ENCODE results near the gene EVC.
A peak's percentile ranks its signal among the peaks of the same experiment; 100 is the strongest.

Gene EVC

DNA sequence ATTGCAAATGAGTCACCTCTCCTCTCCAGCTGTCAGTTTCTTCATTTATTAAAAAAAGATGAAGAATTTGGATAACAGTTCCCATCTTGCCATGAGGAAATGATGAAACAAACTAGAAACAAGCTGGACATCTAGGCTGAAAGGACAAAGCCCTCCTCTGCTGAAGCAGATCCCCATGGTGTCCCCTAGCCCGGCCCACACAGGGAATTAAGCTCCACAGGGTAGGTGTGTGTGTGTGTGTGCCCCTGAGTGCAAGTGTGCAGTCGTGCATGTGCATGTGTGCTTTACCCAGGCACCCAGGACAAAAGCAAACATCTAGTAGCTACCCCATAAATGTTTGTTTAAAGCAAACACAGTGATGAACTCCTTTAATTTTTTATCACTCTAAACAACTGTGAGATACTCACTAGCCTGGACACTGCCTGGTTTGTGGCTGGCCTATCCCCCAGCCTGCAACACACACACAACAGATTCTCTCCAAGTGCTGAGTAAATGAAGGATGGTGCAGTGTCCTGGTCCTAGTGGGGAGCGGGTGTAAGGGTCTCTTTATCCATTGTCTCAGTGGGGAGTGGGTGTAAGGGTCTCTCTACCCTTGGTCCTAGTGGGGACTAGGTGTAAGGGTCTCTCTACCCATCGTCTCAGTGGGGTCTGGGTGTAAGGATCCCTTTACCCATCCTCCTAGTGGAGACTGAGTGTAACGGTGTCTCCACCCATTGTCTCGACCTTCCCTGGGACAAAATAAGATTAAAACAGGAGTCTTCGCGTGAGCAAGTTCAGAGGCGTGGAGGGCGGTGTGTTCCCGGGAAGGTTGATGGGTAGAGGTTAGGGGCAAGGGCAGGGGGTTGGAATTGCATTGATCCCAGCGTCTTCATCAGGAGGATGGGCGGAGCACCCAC lies 688 bp upstream of the EVC start:
- TF ChIP-seq Cebpa-rat (IDR thresholded peaks at IDR 0.05), result no peak
- peaks cover 7 to 51% (median 41%) of the 10 kb centered on the region in 10 experiments; a peak in 19 of 20 replicates for H3K4me1 ChIP-seq
- H3K27me3 ChIP-seq, result no peaks in the 10 kb centered on the region
- H3K36me3 ChIP-seq, result peaks cover 0 to 16% (median 5%) of the 10 kb centered on the region in 11 experiments; a peak in 4 of 22 replicates
- peak overlapping the region; percentile 61 to 88 (median 81) for H3K4me2 ChIP-seq
- peak overlapping the region in 9 of 11 experiments; percentile 29 to 62 (median 57); a peak in 12 of 22 replicates for H3K27ac ChIP-seq
- H3K9ac ChIP-seq, result peak overlapping the region; percentile 57 to 81 (median 74); a peak in 19 of 22 replicates
- H3K9me3 ChIP-seq (replicated peaks in 1 of 11), result peaks cover 7 to 16% (median 15%) of the 10 kb centered on the region in 11 experiments
- H4K20me1 ChIP-seq, result peaks cover 0 to 6% (median 0%) of the 10 kb centered on the region in 11 experiments; a peak in 1 of 22 replicates
- peak overlapping the region; percentile 57 to 75 (median 68) for H3K4me3 ChIP-seq

DNA sequence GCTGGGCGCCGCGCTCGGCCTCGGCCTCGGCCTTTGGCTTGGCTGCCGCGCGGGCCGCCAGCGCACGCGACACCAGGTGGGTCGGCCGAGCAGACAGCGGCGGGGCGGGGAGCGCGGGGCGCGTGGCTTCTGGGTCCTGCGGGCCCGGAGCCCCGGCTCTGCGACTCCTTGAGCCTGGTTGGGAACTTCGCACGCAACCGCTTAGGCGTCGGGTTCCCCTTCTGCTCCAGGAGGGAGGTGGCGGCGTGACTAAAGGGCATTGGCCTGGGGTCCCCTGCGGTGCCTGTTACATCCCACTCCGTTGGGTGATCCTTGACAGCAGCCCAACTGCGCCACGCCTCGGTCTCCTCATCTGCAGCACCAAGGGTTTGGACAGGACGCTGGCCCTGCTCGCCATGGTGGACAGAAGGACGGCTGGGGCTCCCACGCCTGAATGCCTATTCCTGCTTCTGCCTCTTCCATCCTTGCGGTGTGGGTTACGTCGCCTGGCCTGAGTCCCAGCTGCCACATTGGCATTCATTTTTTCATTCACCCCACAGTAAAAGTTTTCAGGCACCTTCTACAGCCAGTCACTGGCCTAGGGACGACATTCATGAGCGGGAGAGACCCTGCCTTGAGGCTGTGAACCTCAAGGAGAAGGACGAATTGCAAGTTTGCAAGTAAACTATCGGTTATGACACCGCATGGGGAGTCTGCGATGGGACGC lies 631 bp downstream of the EVC start:
- H4K20me1 ChIP-seq, result peaks cover 0 to 6% (median 0%) of the 10 kb centered on the region in 11 experiments; a peak in 1 of 22 replicates
- H3K9ac ChIP-seq, result peak overlapping the region; percentile 57 to 81 (median 74); a peak in 21 of 22 replicates
- H3K27ac ChIP-seq, result peak overlapping the region in 9 of 11 experiments; percentile 33 to 62 (median 58); a peak in 16 of 22 replicates
- H3K27me3 ChIP-seq, result no peaks in the 10 kb centered on the region
- H3K9me3 ChIP-seq (replicated peaks in 1 of 11), result peaks cover 14 to 25% (median 19%) of the 10 kb centered on the region in 11 experiments
- peak overlapping the region; percentile 61 to 88 (median 81) for H3K4me2 ChIP-seq
- H3K36me3 ChIP-seq, result peaks cover 0 to 11% (median 5%) of the 10 kb centered on the region in 11 experiments; a peak in 3 of 22 replicates
- TF ChIP-seq Cebpa-rat (IDR thresholded peaks at IDR 0.05), result no peak
- H3K4me3 ChIP-seq, result peak overlapping the region; percentile 57 to 75 (median 68)
- peaks cover 7 to 45% (median 38%) of the 10 kb centered on the region in 10 experiments; a peak in 19 of 20 replicates for H3K4me1 ChIP-seq

DNA sequence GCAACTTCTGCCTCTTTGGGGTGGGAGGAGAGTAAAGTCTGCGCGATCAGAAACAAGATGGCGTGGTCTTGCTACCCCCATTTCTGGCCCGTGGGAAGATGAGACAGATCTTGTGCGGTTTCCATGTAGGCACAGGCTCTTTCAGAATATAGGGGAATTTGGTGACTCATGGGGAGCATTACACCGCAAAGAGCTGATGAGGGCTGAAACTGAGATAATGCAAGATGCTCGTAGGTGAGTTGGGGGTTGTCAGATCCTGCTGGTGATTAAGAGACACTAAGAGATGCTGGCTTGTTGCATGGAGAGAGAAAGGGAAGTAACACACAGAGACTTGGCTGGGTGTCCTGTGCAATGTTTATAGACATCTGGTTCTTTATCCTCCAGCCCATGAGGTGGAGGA lies 1.5 kb downstream of the EVC start:
- H3K27ac ChIP-seq, result no peak overlapping the region
- peaks cover 14 to 25% (median 19%) of the 10 kb centered on the region in 11 experiments for H3K9me3 ChIP-seq (replicated peaks in 1 of 11)
- H3K27me3 ChIP-seq, result no peaks in the 10 kb centered on the region
- H3K4me3 ChIP-seq, result no peak overlapping the region
- H3K36me3 ChIP-seq, result peaks cover 0 to 11% (median 5%) of the 10 kb centered on the region in 11 experiments; a peak in 3 of 22 replicates
- H3K4me2 ChIP-seq, result peak overlapping the region in 10 of 11 experiments; percentile 61 to 88 (median 82); a peak in 18 of 22 replicates
- H3K4me1 ChIP-seq, result peaks cover 2 to 36% (median 30%) of the 10 kb centered on the region in 10 experiments; a peak in 19 of 20 replicates
- no peak for TF ChIP-seq Cebpa-rat (IDR thresholded peaks at IDR 0.05)
- 0 out of 22 replicates have a peak, but pooled peaks cover 0 to 6% (median 0%) of the 10 kb centered on the region in 11 experiments for H4K20me1 ChIP-seq
- H3K9ac ChIP-seq, result no peak overlapping the region

GRCh38 chr4:5712931-5713330 lies 1.9 kb downstream of the EVC start:
- H3K36me3 ChIP-seq, result peaks cover 0 to 11% (median 5%) of the 10 kb centered on the region in 11 experiments; a peak in 3 of 22 replicates
- no peak overlapping the region for H3K4me3 ChIP-seq
- peaks cover 0 to 32% (median 25%) of the 10 kb centered on the region in 10 experiments; a peak in 17 of 20 replicates for H3K4me1 ChIP-seq
- H4K20me1 ChIP-seq, result 0 out of 22 replicates have a peak, but pooled peaks cover 0 to 6% (median 0%) of the 10 kb centered on the region in 11 experiments
- no peaks in the 10 kb centered on the region for H3K27me3 ChIP-seq
- H3K27ac ChIP-seq, result no peak overlapping the region
- H3K4me2 ChIP-seq, result peak overlapping the region in 3 of 11 experiments; percentile 69 to 81 (median 80); a peak in 1 of 22 replicates
- peaks cover 14 to 25% (median 19%) of the 10 kb centered on the region in 11 experiments for H3K9me3 ChIP-seq (replicated peaks in 1 of 11)
- no peak overlapping the region for H3K9ac ChIP-seq
- TF ChIP-seq Cebpa-rat (IDR thresholded peaks at IDR 0.05), result no peak

GRCh38 chr4:5713861-5714260 lies 2.9 kb downstream of the EVC start:
- 0 out of 22 replicates have a peak, but pooled peaks cover 0 to 6% (median 0%) of the 10 kb centered on the region in 11 experiments for H4K20me1 ChIP-seq
- H3K4me2 ChIP-seq, result no peak overlapping the region

DNA sequence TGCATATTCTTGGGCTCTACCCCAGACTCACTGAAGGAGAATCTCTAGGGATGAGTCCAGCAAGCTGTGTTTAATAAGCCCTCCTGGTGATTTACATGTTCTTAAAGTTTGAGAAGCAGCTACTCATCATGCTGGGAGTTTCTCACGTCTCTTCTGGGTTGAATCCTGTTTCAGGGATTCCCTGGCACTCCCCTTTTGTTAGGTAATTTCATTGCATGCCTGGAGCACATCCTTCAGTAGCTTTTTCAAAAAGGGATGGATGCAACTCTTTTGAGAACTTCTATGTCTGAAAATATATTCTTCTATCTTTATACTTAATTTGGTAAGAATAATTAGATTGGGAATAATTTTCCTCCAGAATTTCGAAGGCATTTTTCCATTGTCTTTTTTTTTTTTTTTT lies 4.4 kb downstream of the EVC start:
- no peaks in the 10 kb centered on the region for H3K27me3 ChIP-seq
- no peak for TF ChIP-seq Cebpa-rat (IDR thresholded peaks at IDR 0.05)
- peaks cover 5 to 30% (median 16%) of the 10 kb centered on the region in 10 experiments; a peak in 17 of 20 replicates for H3K4me1 ChIP-seq
- H4K20me1 ChIP-seq, result 0 out of 22 replicates have a peak, but pooled peaks cover 0 to 6% (median 0%) of the 10 kb centered on the region in 11 experiments
- H3K4me3 ChIP-seq, result no peak overlapping the region
- H3K27ac ChIP-seq, result no peak overlapping the region
- H3K36me3 ChIP-seq, result peaks cover 0 to 17% (median 5%) of the 10 kb centered on the region in 11 experiments; a peak in 4 of 22 replicates
- no peak overlapping the region for H3K9ac ChIP-seq
- H3K4me2 ChIP-seq, result no peak overlapping the region
- peaks cover 14 to 25% (median 19%) of the 10 kb centered on the region in 11 experiments for H3K9me3 ChIP-seq (replicated peaks in 1 of 11)

More at GRCh38 chr4:5713861-5714260, 2.9 kb downstream of the EVC start:
- H3K4me3 ChIP-seq, result no peak overlapping the region
- no peak for TF ChIP-seq Cebpa-rat (IDR thresholded peaks at IDR 0.05)
- H3K36me3 ChIP-seq, result peaks cover 0 to 11% (median 5%) of the 10 kb centered on the region in 11 experiments; a peak in 3 of 22 replicates
- no peak overlapping the region for H3K27ac ChIP-seq
- no peaks in the 10 kb centered on the region for H3K27me3 ChIP-seq
- peaks cover 0 to 29% (median 21%) of the 10 kb centered on the region in 10 experiments; a peak in 17 of 20 replicates for H3K4me1 ChIP-seq
- peaks cover 14 to 25% (median 19%) of the 10 kb centered on the region in 11 experiments for H3K9me3 ChIP-seq (replicated peaks in 1 of 11)
- no peak overlapping the region for H3K9ac ChIP-seq

GRCh38 chr4:5716391-5716790 lies 5.4 kb downstream of the EVC start:
- H3K27ac ChIP-seq, result no peak overlapping the region
- no peak overlapping the region for H3K4me2 ChIP-seq
- peaks cover 5 to 26% (median 15%) of the 10 kb centered on the region in 10 experiments; a peak in 17 of 20 replicates for H3K4me1 ChIP-seq
- H4K20me1 ChIP-seq, result 0 out of 22 replicates have a peak, but pooled peaks cover 0 to 6% (median 0%) of the 10 kb centered on the region in 11 experiments
- H3K27me3 ChIP-seq, result no peaks in the 10 kb centered on the region
- peaks cover 0 to 24% (median 5%) of the 10 kb centered on the region in 11 experiments; a peak in 5 of 22 replicates for H3K36me3 ChIP-seq
- no peak overlapping the region for H3K4me3 ChIP-seq
- H3K9ac ChIP-seq, result no peak overlapping the region
- peaks cover 14 to 25% (median 19%) of the 10 kb centered on the region in 11 experiments for H3K9me3 ChIP-seq (replicated peaks in 1 of 11)
- no peak for TF ChIP-seq Cebpa-rat (IDR thresholded peaks at IDR 0.05)
